GM23338 (cell line): ENCODE data around the gene RAD51B. TPM values are rescaled to one million over a fixed set of nuclear protein-coding genes. Genes with fewer than 3 reads are reported as not detected.

ENCODE experiments used
- ATAC-seq: fragments of 200-7000 bp; cut with Tn5 transposase; 3 replicates; pipeline ENCODE4 v1.9.1; 2020
- DNase-seq: peaks from one replicate; pipeline ENCODE4 v3.0.0-alpha.2; 2015; ENCODE audit warnings: low spot score
- H2AFZ ChIP-seq: fragments of 200-600 bp; sonication (generic); 2 replicates; pipeline ENCODE4 v1.8.0; 2016; ENCODE audit warnings: antibody characterized with exemption, mild to moderate bottlenecking, moderate library complexity
- H3F3A ChIP-seq: fragments of 200-600 bp; sonication (generic); replicated peaks from 2 replicates; pipeline ENCODE4 v1.8.0; 2017; ENCODE audit warnings: antibody characterized with exemption, mixed run types, low read depth
- H3K27ac ChIP-seq: fragments of 200-600 bp; sonication (generic); 2 replicates; pipeline ENCODE4 v1.6.1; 2016; ENCODE audit warnings: low read depth
- H3K27me3 ChIP-seq: fragments of 200-600 bp; sonication (generic); 2 replicates; pipeline ENCODE4 v1.8.0; 2016; ENCODE audit warnings: mild to moderate bottlenecking, mixed run types, moderate library complexity; ENCODE audit not compliant: insufficient read depth
- H3K36me3 ChIP-seq: fragments of 200-600 bp; sonication (generic); 2 replicates; pipeline ENCODE4 v1.8.0; 2016; ENCODE audit warnings: mild to moderate bottlenecking; ENCODE audit not compliant: insufficient read depth
- H3K4me1 ChIP-seq: fragments of 200-600 bp; sonication (generic); 2 replicates; pipeline ENCODE4 v1.8.0; 2016; ENCODE audit warnings: mild to moderate bottlenecking, moderate library complexity; ENCODE audit not compliant: insufficient read depth
- H3K4me2 ChIP-seq: fragments of 200-600 bp; sonication (generic); 2 replicates; pipeline ENCODE4 v1.7.1; 2017; ENCODE audit warnings: mixed run types
- H3K4me3 ChIP-seq: fragments of 200-600 bp; sonication (generic); 2 replicates; pipeline ENCODE4 v1.6.1; 2016; ENCODE audit warnings: mixed run types
- H3K79me2 ChIP-seq: fragments of 200-600 bp; sonication (generic); replicated peaks from 2 replicates; pipeline ENCODE4 v1.8.0; 2017; ENCODE audit warnings: mild to moderate bottlenecking; ENCODE audit not compliant: insufficient read depth
- H3K9me2 ChIP-seq: fragments of 200-600 bp; sonication (generic); 2 replicates; pipeline ENCODE4 v1.8.0; 2017; ENCODE audit not compliant: insufficient read depth
- H4K20me1 ChIP-seq: fragments of 200-600 bp; sonication (generic); replicated peaks from 2 replicates; pipeline ENCODE4 v1.8.0; 2017; ENCODE audit warnings: mild to moderate bottlenecking; ENCODE audit not compliant: insufficient read depth
- H3K27ac Mint-ChIP-seq: 2 replicates; pipeline ENCODE4 v1.8.0; 2020; ENCODE audit warnings: inconsistent platforms, mild to moderate bottlenecking, moderate library complexity, mixed read lengths
- H3K27me3 Mint-ChIP-seq: 3 replicates; pipeline ENCODE4 v1.8.0; 2022; ENCODE audit warnings: low read depth, mild to moderate bottlenecking, moderate library complexity, mixed read lengths, inconsistent platforms; ENCODE audit not compliant: insufficient read depth, poor library complexity
- H3K36me3 Mint-ChIP-seq: 3 replicates; pipeline ENCODE4 v1.8.0; 2021; ENCODE audit warnings: low read depth, mild to moderate bottlenecking, inconsistent platforms, moderate library complexity, mixed read lengths
- H3K4me1 Mint-ChIP-seq: 3 replicates; pipeline ENCODE4 v1.8.0; 2020; ENCODE audit warnings: mild to moderate bottlenecking, inconsistent platforms, mixed read lengths
- H3K4me3 Mint-ChIP-seq: 3 replicates; pipeline ENCODE4 v1.8.0; 2021; ENCODE audit warnings: moderate library complexity, mild to moderate bottlenecking, inconsistent platforms, mixed read lengths
- H3K9me3 Mint-ChIP-seq: 3 replicates; pipeline ENCODE4 v1.8.0; 2020; ENCODE audit warnings: moderate library complexity, mild to moderate bottlenecking, inconsistent platforms, mixed read lengths
- ETS1 ChIP-seq: IDR thresholded peaks from 2 replicates; pipeline ENCODE4 v1.6.1; 2016; ENCODE audit warnings: antibody characterized with exemption
- REST ChIP-seq: IDR thresholded peaks from one replicate; pipeline ENCODE4 v1.6.1; 2018; ENCODE audit warnings: antibody characterized with exemption; ENCODE audit not compliant: unreplicated experiment
- STAT1 ChIP-seq: IDR thresholded peaks from one replicate; pipeline ENCODE4 v1.6.1; 2016; ENCODE audit warnings: antibody characterized with exemption; ENCODE audit not compliant: unreplicated experiment
- polyA plus RNA-seq: library from polyadenylated mRNA; unstranded; fragments of >200 nt; fragmentation: Nextera tagmentation; extraction: Ambion mirVana; gene quantifications from 2 replicates; pipeline ENCODE4 v1.2.1, GENCODE V29; 2016
- total RNA-seq: library from RNA; depleted of rRNA; stranded (reverse); fragments of >200 nt; shearing (Covaris generic); gene quantifications from 2 replicates; pipeline ENCODE4 v1.2.3, GENCODE V29; 2014
- TF ChIP-seq, protein P1 (sequence below): fragments of 250-450 bp; sonication (Bioruptor Pico); IDR thresholded peaks from 2 replicates; pipeline ENCODE4 v1.5.0; 2020; ENCODE audit warnings: mild to moderate bottlenecking, moderate library complexity
- TF ChIP-seq, protein P2 (sequence below), 2 experiments: fragments of 200-600 bp in 1 of 2; sonication (generic) in 1 of 2; conservative IDR thresholded peaks; 2 replicates each; pipeline versions ENCODE4 v1.5.1 to v1.6.1; 2016 to 2017; ENCODE audit warnings: antibody characterized with exemption in 2 of 2, low read depth in 2 of 2, mild to moderate bottlenecking in 2 of 2, moderate library complexity in 1 of 2

The RAD51B gene
- total and polyA plus RNA-seq, 2 experiments from 2014 or later = 15.7 to 29.1 TPM

GRCh38 chr14:68506021-68506644, 686.6 kb downstream of the RAD51B start:
- no peak overlapping the region for H3K4me3 Mint-ChIP-seq
- no peak overlapping the region for H2AFZ ChIP-seq
- peaks cover 14% of the 10 kb centered on the region for H3K9me2 ChIP-seq
- H3F3A ChIP-seq = no peaks in the 10 kb centered on the region
- peak overlapping the region; percentile 72; the same call in 1 of the 2 replicates for H3K27ac ChIP-seq
- H3K79me2 ChIP-seq = no peaks in the 10 kb centered on the region
- H3K4me2 ChIP-seq = no peak overlapping the region
- ATAC-seq (no peak), DNase-seq (peak; percentile 34)
- H3K36me3 ChIP-seq = no peaks in the 10 kb centered on the region
- H3K27me3 Mint-ChIP-seq = peaks cover 8% of the 10 kb centered on the region
- peak overlapping the region; percentile 90 for H3K27ac Mint-ChIP-seq
- no peaks in the 10 kb centered on the region for H3K36me3 Mint-ChIP-seq
- no peaks in the 10 kb centered on the region for H3K27me3 ChIP-seq
- H3K4me1 ChIP-seq = peaks cover 19% of the 10 kb centered on the region
- H3K4me3 ChIP-seq = no peak overlapping the region
- H3K4me1 Mint-ChIP-seq = peaks cover 31% of the 10 kb centered on the region
- TF ChIP-seq, protein P1, sequence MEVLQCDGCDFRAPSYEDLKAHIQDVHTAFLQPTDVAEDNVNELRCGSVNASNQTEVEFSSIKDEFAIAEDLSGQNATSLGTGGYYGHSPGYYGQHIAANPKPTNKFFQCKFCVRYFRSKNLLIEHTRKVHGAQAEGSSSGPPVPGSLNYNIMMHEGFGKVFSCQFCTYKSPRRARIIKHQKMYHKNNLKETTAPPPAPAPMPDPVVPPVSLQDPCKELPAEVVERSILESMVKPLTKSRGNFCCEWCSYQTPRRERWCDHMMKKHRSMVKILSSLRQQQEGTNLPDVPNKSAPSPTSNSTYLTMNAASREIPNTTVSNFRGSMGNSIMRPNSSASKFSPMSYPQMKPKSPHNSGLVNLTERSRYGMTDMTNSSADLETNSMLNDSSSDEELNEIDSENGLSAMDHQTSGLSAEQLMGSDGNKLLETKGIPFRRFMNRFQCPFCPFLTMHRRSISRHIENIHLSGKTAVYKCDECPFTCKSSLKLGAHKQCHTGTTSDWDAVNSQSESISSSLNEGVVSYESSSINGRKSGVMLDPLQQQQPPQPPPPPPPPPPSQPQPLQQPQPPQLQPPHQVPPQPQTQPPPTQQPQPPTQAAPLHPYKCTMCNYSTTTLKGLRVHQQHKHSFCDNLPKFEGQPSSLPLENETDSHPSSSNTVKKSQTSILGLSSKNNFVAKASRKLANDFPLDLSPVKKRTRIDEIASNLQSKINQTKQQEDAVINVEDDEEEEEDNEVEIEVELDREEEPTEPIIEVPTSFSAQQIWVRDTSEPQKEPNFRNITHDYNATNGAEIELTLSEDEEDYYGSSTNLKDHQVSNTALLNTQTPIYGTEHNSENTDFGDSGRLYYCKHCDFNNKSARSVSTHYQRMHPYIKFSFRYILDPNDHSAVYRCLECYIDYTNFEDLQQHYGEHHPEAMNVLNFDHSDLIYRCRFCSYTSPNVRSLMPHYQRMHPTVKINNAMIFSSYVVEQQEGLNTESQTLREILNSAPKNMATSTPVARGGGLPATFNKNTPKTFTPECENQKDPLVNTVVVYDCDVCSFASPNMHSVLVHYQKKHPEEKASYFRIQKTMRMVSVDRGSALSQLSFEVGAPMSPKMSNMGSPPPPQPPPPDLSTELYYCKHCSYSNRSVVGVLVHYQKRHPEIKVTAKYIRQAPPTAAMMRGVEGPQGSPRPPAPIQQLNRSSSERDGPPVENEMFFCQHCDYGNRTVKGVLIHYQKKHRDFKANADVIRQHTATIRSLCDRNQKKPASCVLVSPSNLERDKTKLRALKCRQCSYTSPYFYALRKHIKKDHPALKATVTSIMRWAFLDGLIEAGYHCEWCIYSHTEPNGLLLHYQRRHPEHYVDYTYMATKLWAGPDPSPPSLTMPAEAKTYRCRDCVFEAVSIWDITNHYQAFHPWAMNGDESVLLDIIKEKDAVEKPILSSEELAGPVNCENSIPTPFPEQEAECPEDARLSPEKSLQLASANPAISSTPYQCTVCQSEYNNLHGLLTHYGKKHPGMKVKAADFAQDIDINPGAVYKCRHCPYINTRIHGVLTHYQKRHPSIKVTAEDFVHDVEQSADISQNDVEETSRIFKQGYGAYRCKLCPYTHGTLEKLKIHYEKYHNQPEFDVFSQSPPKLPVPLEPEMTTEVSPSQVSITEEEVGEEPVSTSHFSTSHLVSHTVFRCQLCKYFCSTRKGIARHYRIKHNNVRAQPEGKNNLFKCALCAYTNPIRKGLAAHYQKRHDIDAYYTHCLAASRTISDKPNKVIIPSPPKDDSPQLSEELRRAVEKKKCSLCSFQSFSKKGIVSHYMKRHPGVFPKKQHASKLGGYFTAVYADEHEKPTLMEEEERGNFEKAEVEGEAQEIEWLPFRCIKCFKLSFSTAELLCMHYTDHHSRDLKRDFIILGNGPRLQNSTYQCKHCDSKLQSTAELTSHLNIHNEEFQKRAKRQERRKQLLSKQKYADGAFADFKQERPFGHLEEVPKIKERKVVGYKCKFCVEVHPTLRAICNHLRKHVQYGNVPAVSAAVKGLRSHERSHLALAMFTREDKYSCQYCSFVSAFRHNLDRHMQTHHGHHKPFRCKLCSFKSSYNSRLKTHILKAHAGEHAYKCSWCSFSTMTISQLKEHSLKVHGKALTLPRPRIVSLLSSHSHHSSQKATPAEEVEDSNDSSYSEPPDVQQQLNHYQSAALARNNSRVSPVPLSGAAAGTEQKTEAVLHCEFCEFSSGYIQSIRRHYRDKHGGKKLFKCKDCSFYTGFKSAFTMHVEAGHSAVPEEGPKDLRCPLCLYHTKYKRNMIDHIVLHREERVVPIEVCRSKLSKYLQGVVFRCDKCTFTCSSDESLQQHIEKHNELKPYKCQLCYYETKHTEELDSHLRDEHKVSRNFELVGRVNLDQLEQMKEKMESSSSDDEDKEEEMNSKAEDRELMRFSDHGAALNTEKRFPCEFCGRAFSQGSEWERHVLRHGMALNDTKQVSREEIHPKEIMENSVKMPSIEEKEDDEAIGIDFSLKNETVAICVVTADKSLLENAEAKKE = no peak
- H3K9me3 Mint-ChIP-seq = no peaks in the 10 kb centered on the region
- no peaks in the 10 kb centered on the region for H4K20me1 ChIP-seq

DNA sequence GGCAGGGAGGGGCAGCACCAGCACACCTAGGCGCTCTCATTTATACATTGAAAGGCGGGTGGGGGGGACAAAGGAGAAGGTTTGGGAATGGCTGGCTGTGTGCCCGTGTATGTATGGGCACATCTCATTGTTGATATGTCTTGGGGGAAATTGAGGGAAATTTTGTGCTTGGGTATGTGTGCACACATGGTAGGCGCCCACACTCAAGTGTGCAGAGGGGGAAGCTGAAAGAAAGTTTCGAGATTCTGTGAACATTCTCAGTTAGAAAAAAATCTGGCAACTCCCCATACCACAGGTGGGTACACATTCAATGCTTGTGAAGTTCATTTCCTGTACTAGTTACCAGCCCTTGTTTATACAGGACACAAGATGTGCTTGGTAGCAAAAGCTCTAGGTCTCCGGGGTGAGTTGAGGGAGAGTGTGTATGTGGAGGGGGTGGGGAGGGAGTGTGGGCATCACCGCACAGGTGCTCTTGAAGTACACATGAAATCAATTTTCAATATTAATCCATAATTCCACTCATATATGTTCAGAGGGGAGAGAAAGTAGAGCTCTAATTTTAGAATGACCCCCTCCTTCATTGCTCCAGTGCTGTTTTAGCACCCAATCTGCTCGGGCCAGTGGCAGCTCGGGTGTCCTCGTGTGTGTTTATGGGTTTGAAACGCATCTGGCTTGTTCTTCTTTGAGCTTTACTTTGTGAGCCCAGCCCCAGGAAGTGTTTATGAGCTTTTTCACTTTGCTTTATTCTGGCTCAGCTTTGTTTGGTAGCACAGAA, 687.3 kb downstream of the RAD51B start:
- no peak for DNase-seq
- H4K20me1 ChIP-seq = no peaks in the 10 kb centered on the region
- no peak overlapping the region for H3K27ac ChIP-seq
- no peak overlapping the region for H3K4me3 ChIP-seq
- peaks cover 19% of the 10 kb centered on the region for H3K4me1 ChIP-seq
- ATAC-seq = no peak
- no peak overlapping the region for H2AFZ ChIP-seq
- no peaks in the 10 kb centered on the region for H3K36me3 ChIP-seq
- Mint-ChIP-seq H3K4me3 (no peak overlapping the region), H3K27me3 (peaks cover 8% of the 10 kb centered on the region), H3K27ac (peak overlapping the region; percentile 90; the same call in 1 of the 2 replicates), H3K9me3 (no peaks in the 10 kb centered on the region), H3K36me3 (no peaks in the 10 kb centered on the region), H3K4me1 (peaks cover 31% of the 10 kb centered on the region)
- H3F3A ChIP-seq = no peaks in the 10 kb centered on the region
- no peaks in the 10 kb centered on the region for H3K79me2 ChIP-seq
- H3K4me2 ChIP-seq = no peak overlapping the region
- peaks cover 7% of the 10 kb centered on the region for H3K9me2 ChIP-seq
- no peaks in the 10 kb centered on the region for H3K27me3 ChIP-seq
- TF ChIP-seq ETS1 (no peak), STAT1 (no peak), REST (no peak)
- TF ChIP-seq, protein P2, sequence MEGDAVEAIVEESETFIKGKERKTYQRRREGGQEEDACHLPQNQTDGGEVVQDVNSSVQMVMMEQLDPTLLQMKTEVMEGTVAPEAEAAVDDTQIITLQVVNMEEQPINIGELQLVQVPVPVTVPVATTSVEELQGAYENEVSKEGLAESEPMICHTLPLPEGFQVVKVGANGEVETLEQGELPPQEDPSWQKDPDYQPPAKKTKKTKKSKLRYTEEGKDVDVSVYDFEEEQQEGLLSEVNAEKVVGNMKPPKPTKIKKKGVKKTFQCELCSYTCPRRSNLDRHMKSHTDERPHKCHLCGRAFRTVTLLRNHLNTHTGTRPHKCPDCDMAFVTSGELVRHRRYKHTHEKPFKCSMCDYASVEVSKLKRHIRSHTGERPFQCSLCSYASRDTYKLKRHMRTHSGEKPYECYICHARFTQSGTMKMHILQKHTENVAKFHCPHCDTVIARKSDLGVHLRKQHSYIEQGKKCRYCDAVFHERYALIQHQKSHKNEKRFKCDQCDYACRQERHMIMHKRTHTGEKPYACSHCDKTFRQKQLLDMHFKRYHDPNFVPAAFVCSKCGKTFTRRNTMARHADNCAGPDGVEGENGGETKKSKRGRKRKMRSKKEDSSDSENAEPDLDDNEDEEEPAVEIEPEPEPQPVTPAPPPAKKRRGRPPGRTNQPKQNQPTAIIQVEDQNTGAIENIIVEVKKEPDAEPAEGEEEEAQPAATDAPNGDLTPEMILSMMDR (conservative IDR thresholded peaks at IDR 0.05; ENCODE audit: low read depth in 2 of 2) = no peak
